IgD-negative memory B cell (primary cell): ENCODE measurements around the gene COPS9. TPM values are rescaled to one million over a fixed set of nuclear protein-coding genes. Genes with fewer than 3 reads are reported as not detected.

Source experiments
- H3K27ac Mint-ChIP-seq, 3 donors: one replicate each; pipeline ENCODE4 v1.8.0; 2020 to 2022; ENCODE audit warnings: mild to moderate bottlenecking in 3 of 3, mixed read lengths in 3 of 3, moderate library complexity in 1 of 3
- H3K27me3 Mint-ChIP-seq: one replicate; pipeline ENCODE4 v1.8.0; 2021; ENCODE audit warnings: mixed read lengths
- H3K36me3 Mint-ChIP-seq: one replicate; pipeline ENCODE4 v1.8.0; 2020; ENCODE audit warnings: mild to moderate bottlenecking, mixed read lengths
- H3K4me1 Mint-ChIP-seq, 3 donors: one replicate each; pipeline ENCODE4 v1.8.0; 2020 to 2022; ENCODE audit warnings: mixed read lengths in 3 of 3, mild to moderate bottlenecking in 1 of 3
- H3K4me3 Mint-ChIP-seq, 4 donors: one replicate each; pipeline ENCODE4 v1.8.0; 2020 to 2022; ENCODE audit warnings: mild to moderate bottlenecking in 4 of 4, mixed read lengths in 4 of 4, moderate library complexity in 3 of 4
- H3K9me3 Mint-ChIP-seq, 3 donors: one replicate each; pipeline ENCODE4 v1.8.0; 2020 to 2021; ENCODE audit warnings: mixed read lengths in 3 of 3, mild to moderate bottlenecking in 1 of 3
- polyA plus RNA-seq: library from polyadenylated mRNA; unstranded; fragments of 300-500 nt; fragmentation: Illumina TruSeq; gene quantifications from one replicate; pipeline ENCODE4 v1.2.3, GENCODE V29; 2021

COPS9 gene
- polyA plus RNA-seq, 1 donor from 2014 or later, result 235 TPM

DNA sequence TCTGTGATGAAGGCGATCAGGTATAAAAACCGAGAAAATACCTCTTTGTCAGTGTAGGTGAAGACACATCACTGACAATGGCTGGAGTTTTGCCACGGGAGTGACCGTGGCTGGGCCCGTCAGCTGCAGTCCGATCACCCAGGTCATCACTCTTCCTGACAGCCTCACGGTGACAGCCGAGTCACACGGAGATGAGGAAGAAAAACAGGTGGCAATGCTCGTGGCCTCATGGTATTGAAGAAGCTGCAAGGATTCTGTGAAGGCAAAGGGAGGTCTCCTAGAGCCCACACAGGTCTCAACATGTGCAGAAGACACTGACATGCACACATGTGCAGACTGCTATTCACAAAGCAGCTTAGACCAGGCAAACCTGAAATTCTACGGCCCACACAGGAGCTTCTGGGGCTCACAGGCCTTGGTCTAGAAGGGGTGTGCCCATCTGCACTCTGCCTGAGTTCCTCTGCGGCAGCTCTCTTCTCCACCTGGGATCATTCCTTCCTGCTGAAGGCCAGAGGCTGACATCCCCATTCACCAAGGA lies 7.4 kb downstream of the COPS9 start:
- Mint-ChIP-seq H3K9me3 (no peaks in the 10 kb centered on the region), H3K36me3 (peaks cover 15% of the 10 kb centered on the region), H3K27ac (no peak overlapping the region)

DNA sequence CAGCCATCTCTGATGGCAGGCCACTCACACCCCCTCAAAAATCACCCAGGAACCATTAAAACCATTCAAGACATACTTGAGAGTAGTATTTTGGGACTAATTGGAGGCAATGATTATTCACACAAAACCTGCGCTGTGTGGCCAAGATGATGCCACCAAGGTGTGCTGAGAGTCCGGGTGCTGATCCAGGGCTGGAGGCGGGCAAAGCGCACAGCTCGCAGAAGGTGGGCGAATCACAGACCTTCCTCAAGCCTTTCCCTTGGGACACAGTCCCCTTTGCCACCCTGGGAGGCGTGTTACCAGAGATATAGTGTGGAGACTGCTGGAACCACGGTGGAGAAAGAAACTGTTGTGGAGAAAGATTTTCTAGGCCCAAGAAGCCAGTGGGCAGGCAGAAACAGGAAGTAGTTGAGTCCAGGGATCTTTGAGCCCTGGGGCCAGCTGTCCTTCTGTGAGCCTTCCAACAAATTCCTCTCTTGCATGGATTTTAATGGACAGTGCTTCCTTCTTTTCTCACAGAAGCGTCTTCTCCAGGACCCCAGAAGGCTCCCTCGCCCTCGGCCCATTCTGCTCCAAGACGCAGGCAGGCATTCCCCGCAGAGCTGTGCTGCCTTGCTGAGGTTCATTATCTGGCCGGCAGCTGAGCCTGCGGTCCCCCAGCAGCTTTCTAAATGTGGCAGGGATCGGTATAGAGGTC lies 8.0 kb downstream of the COPS9 start:
- Mint-ChIP-seq H3K36me3 (peaks cover 15% of the 10 kb centered on the region), H3K27ac (no peak overlapping the region), H3K4me3 (no peak overlapping the region), H3K27me3 (no peaks in the 10 kb centered on the region), H3K9me3 (no peaks in the 10 kb centered on the region), H3K4me1 (no peaks in the 10 kb centered on the region)

More for the DNA sequence above, 7.4 kb downstream of the COPS9 start:
- Mint-ChIP-seq H3K4me3 (peak overlapping the region in 1 of 4 donors; percentile 32), H3K4me1 (no peaks in the 10 kb centered on the region), H3K27me3 (no peaks in the 10 kb centered on the region)

- Mint-ChIP-seq H3K27me3 (no peaks in the 10 kb centered on the region), H3K27ac (peak overlapping the region in 1 of 3 donors; percentile 60), H3K4me1 (no peaks in the 10 kb centered on the region), H3K4me3 (no peak overlapping the region), H3K36me3 (peaks cover 13% of the 10 kb centered on the region), H3K9me3 (no peaks in the 10 kb centered on the region)
Observed at GRCh38 chr2:240127191-240127750, 8.8 kb downstream of the COPS9 start.

DNA sequence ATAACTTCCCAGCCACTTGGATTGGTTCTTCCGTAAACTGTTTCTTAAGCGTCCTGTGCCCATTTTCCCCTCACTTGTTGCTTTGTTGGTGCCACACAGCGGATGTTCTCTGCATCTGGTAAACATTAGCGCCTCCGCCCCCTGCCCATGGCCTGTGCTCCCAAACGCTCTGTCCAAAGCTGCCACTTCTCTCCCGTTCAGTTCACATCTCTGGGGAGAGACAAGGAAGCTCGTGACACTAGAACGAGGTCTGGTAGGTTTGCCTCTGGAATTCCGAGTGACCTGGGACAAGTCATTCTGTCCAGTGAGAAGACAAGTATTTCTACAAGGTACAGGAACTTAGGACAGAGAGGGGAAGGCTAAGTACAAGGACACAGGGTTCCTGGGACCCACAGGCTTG lies 9.4 kb downstream of the COPS9 start:
- Mint-ChIP-seq H3K27me3 (no peaks in the 10 kb centered on the region), H3K4me3 (no peak overlapping the region), H3K4me1 (peaks cover 0 to under 1% (median 0%) of the 10 kb centered on the region in 3 donors), H3K36me3 (peaks cover 13% of the 10 kb centered on the region), H3K9me3 (no peaks in the 10 kb centered on the region), H3K27ac (peak overlapping the region in 2 of 3 donors; percentile 6 to 60)

- H3K9me3 Mint-ChIP-seq, result no peaks in the 10 kb centered on the region
- peaks cover 13% of the 10 kb centered on the region for H3K36me3 Mint-ChIP-seq
- no peaks in the 10 kb centered on the region for H3K27me3 Mint-ChIP-seq
- no peak overlapping the region for H3K4me3 Mint-ChIP-seq
- peaks cover 3 to 6% (median 5%) of the 10 kb centered on the region in 3 donors for H3K4me1 Mint-ChIP-seq
- H3K27ac Mint-ChIP-seq, result peak overlapping the region in 1 of 3 donors; percentile 74
Observed at GRCh38 chr2:240125742-240126141, 10.4 kb downstream of the COPS9 start.

- H3K27me3 Mint-ChIP-seq, result no peaks in the 10 kb centered on the region
- no peaks in the 10 kb centered on the region for H3K9me3 Mint-ChIP-seq
- H3K27ac Mint-ChIP-seq, result no peak overlapping the region
- no peak overlapping the region for H3K4me3 Mint-ChIP-seq
- peaks cover 8% of the 10 kb centered on the region for H3K36me3 Mint-ChIP-seq
- peaks cover 3 to 6% (median 5%) of the 10 kb centered on the region in 3 donors for H3K4me1 Mint-ChIP-seq
Observed at GRCh38 chr2:240124651-240125030, 11.5 kb downstream of the COPS9 start.

DNA sequence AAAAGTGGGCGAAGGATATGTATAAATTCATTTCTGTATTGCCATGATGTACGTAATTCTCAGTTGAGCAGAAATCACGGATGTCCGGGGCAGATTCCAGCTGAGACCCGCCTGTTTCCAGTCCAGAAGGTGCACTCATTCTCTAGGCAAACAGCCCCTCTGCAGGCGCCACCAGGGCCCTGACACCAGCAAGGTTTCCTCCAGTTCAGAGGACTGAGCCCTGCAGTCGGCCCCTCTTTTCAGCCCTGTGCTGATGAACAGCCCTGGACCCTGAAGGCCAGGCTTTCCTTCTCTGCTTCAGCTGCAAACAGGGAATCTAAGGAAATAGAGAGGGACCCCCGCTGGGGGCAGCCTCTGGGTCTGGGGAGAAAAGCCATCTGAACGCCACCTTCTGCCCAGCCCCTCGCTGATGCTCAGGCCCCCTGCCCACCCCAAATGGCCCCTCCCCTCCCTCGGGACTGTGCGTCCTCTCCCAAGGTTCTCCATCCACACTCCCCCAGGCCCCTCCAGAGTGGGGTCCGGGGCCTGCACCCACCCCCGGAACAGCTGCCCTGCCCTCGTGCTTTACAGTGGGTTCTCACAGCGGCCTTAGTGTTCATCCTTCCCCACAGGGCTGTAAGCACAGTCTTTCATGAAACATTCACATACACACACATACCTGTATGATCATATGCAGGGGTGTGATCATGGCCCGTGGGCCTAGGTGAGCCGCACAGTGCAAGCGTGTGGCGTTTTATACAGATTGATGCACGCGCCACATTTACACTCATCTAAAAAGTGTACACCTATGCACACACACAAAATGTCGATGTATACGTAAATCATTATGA lies 12.1 kb downstream of the COPS9 start:
- H3K4me1 Mint-ChIP-seq, result peaks cover 3 to 6% (median 5%) of the 10 kb centered on the region in 3 donors
- H3K27ac Mint-ChIP-seq, result no peak overlapping the region
- peaks cover 6% of the 10 kb centered on the region for H3K36me3 Mint-ChIP-seq
- H3K9me3 Mint-ChIP-seq, result no peaks in the 10 kb centered on the region
- H3K4me3 Mint-ChIP-seq, result no peak overlapping the region
- no peaks in the 10 kb centered on the region for H3K27me3 Mint-ChIP-seq

- peaks cover 3 to 6% (median 5%) of the 10 kb centered on the region in 3 donors for H3K4me1 Mint-ChIP-seq
- H3K36me3 Mint-ChIP-seq, result peaks cover 5% of the 10 kb centered on the region
- H3K27ac Mint-ChIP-seq, result no peak overlapping the region
- H3K4me3 Mint-ChIP-seq, result no peak overlapping the region
- no peaks in the 10 kb centered on the region for H3K27me3 Mint-ChIP-seq
- H3K9me3 Mint-ChIP-seq, result peaks cover 0 to 2% (median 0%) of the 10 kb centered on the region in 3 donors
Observed at GRCh38 chr2:240121675-240122074, 14.4 kb downstream of the COPS9 start.

GRCh38 chr2:240121190-240121589 lies 14.9 kb downstream of the COPS9 start:
- Mint-ChIP-seq H3K9me3 (peaks cover 0 to 2% (median 0%) of the 10 kb centered on the region in 3 donors), H3K27me3 (peaks cover 3% of the 10 kb centered on the region), H3K4me1 (peaks cover 3 to 6% (median 5%) of the 10 kb centered on the region in 3 donors), H3K27ac (no peak overlapping the region), H3K4me3 (no peak overlapping the region), H3K36me3 (peaks cover under 1% of the 10 kb centered on the region)

DNA sequence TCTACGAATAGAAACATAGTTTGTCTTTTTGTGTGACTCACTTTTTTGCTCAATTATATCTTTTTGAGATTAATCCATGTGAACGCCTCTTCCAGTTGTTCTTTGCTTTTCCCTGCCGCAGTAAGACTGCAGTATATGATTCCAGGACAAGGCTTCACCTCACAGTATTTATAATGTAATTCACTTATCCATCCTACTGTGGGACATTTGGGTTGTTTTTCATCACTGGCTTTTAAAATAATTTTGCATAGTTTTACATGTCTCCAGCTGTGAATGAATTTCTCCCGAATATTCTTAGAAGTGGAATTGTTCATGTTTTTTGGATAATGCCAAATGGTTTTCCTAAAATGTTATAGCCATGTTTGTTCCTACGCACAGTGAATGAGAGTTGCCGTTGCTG lies 21.9 kb downstream of the COPS9 start:
- Mint-ChIP-seq H3K27ac (no peak overlapping the region), H3K9me3 (peaks cover 0 to 2% (median 0%) of the 10 kb centered on the region in 3 donors), H3K36me3 (peaks cover 2% of the 10 kb centered on the region), H3K4me1 (no peaks in the 10 kb centered on the region), H3K27me3 (peaks cover 15% of the 10 kb centered on the region), H3K4me3 (no peak overlapping the region)

- no peak overlapping the region for H3K27ac Mint-ChIP-seq
- peaks cover 0 to 2% (median 2%) of the 10 kb centered on the region in 3 donors for H3K9me3 Mint-ChIP-seq
- H3K36me3 Mint-ChIP-seq, result peaks cover 2% of the 10 kb centered on the region
- H3K4me1 Mint-ChIP-seq, result no peaks in the 10 kb centered on the region
- peaks cover 15% of the 10 kb centered on the region for H3K27me3 Mint-ChIP-seq
- H3K4me3 Mint-ChIP-seq, result no peak overlapping the region
Observed at GRCh38 chr2:240112914-240113690, 23.0 kb downstream of the COPS9 start.

DNA sequence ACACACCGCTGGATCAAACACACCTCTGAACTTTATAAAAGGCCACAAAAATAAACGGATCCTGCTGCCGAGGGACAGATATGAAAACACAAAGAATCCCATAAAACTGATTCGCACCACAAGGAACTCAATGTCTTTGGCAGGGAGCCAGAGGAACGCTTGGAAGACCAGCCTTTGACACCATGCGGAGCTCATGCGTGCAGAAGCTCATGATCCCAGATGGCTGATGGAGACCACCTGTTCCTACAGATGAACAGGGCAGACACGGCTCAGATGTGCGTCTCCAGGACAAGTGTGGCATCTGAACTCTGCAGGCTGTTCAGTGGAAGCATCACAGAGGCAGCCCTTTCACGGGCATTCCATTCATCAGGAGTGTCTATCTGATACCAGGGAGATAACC lies 24.9 kb downstream of the COPS9 start:
- peaks cover 2% of the 10 kb centered on the region for H3K36me3 Mint-ChIP-seq
- H3K27me3 Mint-ChIP-seq, result peaks cover 13% of the 10 kb centered on the region
- no peaks in the 10 kb centered on the region for H3K4me1 Mint-ChIP-seq
- no peak overlapping the region for H3K4me3 Mint-ChIP-seq
- no peak overlapping the region for H3K27ac Mint-ChIP-seq
- H3K9me3 Mint-ChIP-seq, result peaks cover 0 to 2% (median 0%) of the 10 kb centered on the region in 3 donors

DNA sequence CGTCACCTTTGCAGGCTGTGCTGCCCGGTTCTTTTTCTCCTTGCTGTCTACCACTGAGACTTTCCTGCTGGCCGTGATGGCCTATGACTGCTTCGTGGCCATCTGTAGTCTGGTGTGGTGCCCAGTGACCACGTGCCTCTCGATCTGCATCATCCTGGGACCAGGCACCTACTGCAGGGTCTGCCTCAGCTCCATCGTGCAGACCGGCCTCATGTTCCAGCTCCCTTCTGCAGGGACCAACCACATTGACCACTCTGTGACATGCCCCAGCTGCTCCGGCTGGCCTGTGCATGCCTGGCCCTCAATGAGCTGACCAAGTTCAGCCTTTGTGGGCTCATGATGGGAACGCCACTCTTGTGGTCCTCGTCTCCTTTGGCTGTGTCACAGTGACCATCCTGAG lies 26.7 kb downstream of the COPS9 start:
- Mint-ChIP-seq H3K9me3 (peaks cover 0 to 2% (median 0%) of the 10 kb centered on the region in 3 donors), H3K4me3 (no peak overlapping the region), H3K27me3 (peaks cover 7% of the 10 kb centered on the region), H3K4me1 (no peaks in the 10 kb centered on the region), H3K27ac (no peak overlapping the region), H3K36me3 (no peaks in the 10 kb centered on the region)

DNA sequence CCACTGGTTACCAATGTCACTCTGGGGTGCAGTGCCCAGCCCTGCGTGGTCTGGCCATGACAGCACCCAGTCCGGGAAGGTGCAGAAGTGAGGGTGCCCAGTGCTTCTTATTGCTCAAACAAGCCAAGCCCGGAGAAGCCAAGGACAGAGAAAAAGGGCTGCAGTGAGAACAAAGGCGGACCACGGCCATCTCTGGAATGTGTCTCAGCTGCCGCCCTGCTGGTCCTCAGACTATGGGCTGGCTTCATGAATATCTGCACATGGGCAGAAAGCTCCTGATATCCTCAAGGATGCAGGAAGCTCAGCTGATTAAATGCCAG lies 28.7 kb downstream of the COPS9 start:
- Mint-ChIP-seq H3K9me3 (peaks cover 0 to 2% (median 0%) of the 10 kb centered on the region in 3 donors), H3K4me3 (no peak overlapping the region), H3K27me3 (peaks cover 2% of the 10 kb centered on the region), H3K4me1 (no peaks in the 10 kb centered on the region), H3K36me3 (no peaks in the 10 kb centered on the region), H3K27ac (no peak overlapping the region)
